Measurements from ENCODE around the gene AGBL4. TPM values are rescaled to one million over a fixed set of nuclear protein-coding genes. Genes with fewer than 3 reads are reported as not detected.
A peak's percentile ranks its signal among the peaks of the same experiment; 100 is the strongest.

AGBL4 gene
- total and polyA plus RNA-seq, 5 experiments from 2014 or later, result 0.16 to 0.25 TPM; not detected in 3

DNA sequence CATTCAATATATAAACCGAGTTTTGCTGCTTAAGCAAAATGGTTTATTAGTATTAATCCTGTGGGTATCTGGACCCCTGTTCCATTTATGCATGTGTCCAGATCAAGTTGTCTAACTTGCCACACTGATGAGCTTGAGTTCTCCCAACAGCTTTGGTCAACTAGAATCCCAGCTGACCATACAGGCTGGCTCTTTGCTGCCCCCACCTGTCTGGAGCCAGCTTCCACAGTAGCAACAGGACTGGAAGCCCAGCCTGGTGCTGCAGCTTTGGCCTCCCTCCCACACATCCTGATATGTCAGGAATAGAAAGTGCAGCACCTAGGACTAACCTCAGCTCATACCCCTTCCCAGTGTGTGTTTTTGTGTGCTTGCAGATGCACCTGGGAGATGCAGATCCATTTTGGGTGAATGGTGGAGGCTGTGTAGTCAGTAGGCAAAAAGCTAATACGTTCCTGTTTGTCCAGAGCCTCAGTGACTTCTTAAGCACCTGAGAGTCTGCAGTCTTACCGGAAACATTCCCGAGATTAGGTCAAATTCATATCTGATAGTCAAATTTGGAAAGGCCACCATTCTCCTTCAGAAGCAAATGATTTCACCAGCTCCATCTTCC lies 1206.1 kb downstream of the AGBL4 start:
- POLR2A ChIA-PET, result no interaction called here
- H3K4me3 Mint-ChIP-seq, result no peak overlapping the region
- H3K4me1 Mint-ChIP-seq, result no peaks in the 10 kb centered on the region
- no peaks in the 10 kb centered on the region for H3K9me3 Mint-ChIP-seq
- no peak overlapping the region for H3K27ac Mint-ChIP-seq
- DNase-seq (peak in 5 of 10 donors; percentile 2 to 7 (median 5)), ATAC-seq (no peak)
- no peaks in the 10 kb centered on the region for H3K36me3 Mint-ChIP-seq
- H3K27me3 Mint-ChIP-seq, result peaks cover 3 to 15% (median 7%) of the 10 kb centered on the region in 5 donors

DNA sequence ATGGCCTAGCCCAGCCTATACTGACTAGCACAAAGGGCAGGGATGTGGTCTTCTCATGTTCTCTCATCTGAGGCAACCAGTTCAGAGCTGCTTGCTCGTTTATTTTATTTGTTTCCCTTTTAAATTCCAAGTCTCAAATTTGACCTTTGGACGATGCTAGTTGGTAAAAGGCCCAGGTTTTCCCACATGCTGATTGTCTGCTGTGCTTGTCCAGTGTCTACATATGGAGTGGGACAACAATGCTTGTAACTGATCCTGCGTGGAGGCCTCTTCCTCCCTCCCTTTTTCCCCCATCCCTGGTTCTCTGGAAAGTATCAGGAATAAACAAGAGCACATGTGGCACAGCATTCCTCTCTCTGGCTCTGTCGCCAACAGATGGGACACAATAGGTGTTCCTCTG lies 1213.0 kb downstream of the AGBL4 start:
- H3K4me1 Mint-ChIP-seq, result peaks cover 0 to 5% (median 0%) of the 10 kb centered on the region in 4 donors

DNA sequence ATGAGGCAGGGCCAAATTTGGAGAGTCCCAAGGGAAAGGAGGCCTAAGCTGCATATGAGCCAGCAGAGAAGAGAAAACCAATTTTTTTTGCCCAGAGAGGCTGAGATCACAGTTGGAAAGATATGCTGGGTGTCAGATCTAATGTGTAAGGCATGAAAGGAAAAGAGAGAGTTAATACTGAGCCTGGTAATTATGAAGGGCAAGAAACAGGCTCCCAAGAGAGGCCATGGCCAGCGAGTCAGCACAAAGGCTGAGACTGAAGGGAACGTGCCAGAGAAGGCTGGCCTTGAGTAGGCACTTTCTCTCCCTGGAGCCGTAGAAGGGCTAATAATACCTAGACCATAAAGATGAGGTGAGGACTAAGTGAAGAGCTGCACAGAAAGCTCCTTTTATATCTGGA lies 1215.3 kb downstream of the AGBL4 start:
- Mint-ChIP-seq H3K27ac (no peak overlapping the region), H3K27me3 (peaks cover 3 to 40% (median 20%) of the 10 kb centered on the region in 5 donors), H3K4me3 (no peak overlapping the region), H3K9me3 (no peaks in the 10 kb centered on the region), H3K36me3 (peaks cover 0 to 6% (median 0%) of the 10 kb centered on the region in 3 donors), H3K4me1 (peaks cover 0 to 5% (median 0%) of the 10 kb centered on the region in 4 donors)
- DNase-seq, result no peak
- POLR2A ChIA-PET, result no interaction called here
- ATAC-seq, result no peak

More for the DNA sequence above, 1213.0 kb downstream of the AGBL4 start:
- Mint-ChIP-seq H3K4me3 (no peak overlapping the region), H3K27ac (no peak overlapping the region), H3K36me3 (peaks cover 0 to 6% (median 0%) of the 10 kb centered on the region in 3 donors), H3K9me3 (no peaks in the 10 kb centered on the region), H3K27me3 (peaks cover 1 to 28% (median 11%) of the 10 kb centered on the region in 5 donors)
- ATAC-seq (no peak), DNase-seq (no peak)
- POLR2A ChIA-PET, result no interaction called here

DNA sequence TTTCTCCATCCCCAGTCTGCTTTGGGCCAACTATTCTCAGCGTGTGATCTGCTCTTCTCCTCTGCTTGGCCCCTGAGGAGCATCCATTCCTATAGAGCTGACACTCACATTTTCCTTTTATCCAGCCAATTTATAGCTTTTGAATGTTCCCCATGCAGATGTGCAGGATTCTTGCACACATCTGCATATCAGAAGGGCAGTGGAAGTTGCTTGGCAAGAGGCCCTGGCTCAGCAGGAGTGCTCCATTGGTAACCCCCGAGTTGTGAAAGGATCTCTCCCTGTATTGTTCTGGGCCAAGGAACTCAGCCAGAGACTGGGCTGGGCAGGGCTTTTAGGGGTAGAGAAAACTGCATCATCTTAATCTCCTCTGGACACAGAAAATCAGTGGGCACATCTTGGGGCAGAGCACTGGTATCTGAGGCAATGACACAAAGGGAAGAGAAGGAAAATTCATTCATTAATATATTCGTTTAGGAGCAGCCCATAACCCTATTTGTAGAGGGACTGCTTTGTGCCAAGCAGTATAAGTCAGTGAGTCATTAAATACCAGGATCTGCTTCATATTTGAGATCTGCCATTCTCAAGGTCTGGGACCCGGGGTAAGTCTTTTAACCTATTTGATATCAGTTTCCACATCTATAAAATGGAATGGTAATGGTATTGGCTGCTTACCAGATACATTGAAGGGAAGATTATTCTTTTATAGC lies 1216.0 kb downstream of the AGBL4 start:
- H3K4me1 Mint-ChIP-seq, result peaks cover 0 to 5% (median 0%) of the 10 kb centered on the region in 4 donors
- no peak for ATAC-seq
- H3K36me3 Mint-ChIP-seq, result peaks cover 0 to 6% (median 0%) of the 10 kb centered on the region in 3 donors
- no peaks in the 10 kb centered on the region for H3K9me3 Mint-ChIP-seq
- POLR2A ChIA-PET, result no interaction called here
- no peak for DNase-seq
- no peak overlapping the region for H3K4me3 Mint-ChIP-seq
- no peak overlapping the region for H3K27ac Mint-ChIP-seq
- H3K27me3 Mint-ChIP-seq, result peaks cover 3 to 36% (median 26%) of the 10 kb centered on the region in 5 donors

DNA sequence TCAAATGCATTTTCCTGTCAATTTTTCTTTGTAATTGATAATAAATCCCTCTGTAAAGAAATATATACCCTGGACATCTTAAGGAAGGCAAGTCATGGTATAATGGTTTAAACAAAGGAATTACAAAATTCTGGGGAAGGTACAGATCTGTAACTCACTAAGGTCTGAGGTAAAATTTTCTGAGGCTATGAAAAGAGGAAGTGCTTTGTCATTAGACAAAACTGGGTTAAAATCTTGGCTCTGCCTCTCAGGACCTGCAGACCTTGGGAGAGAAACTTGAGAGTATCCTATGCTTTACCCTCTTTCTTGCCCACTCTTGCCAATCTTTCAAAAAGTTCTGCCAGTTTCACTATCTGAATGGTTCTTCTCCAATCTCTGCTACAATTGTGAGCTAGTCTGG lies 1220.3 kb downstream of the AGBL4 start:
- POLR2A ChIA-PET, result no interaction called here
- peaks cover 0 to 2% (median 0%) of the 10 kb centered on the region in 9 donors for H3K9me3 Mint-ChIP-seq
- H3K4me3 Mint-ChIP-seq, result no peak overlapping the region

DNA sequence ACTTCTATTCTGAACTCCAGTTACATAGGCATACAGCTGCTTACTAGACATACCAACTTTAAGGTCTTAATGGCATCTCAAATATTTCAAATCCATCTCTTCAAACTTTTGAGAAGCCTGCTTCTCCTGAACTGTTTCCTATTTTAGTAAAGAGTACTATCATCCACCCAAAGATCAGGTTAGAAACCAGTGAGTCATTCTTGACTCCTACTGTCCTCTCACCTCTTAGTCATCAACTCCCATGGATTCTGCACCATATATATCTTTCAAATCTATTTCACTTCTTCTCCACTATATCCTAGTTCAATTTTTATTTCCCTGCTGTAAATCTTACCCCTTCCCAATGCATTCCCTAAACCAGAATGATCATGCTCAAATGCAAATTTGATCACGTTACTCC lies 1228.9 kb downstream of the AGBL4 start:
- ATAC-seq (no peak), DNase-seq (no peak)
- no peak overlapping the region for H3K4me3 Mint-ChIP-seq
- H3K4me1 Mint-ChIP-seq, result peaks cover 0 to 50% (median 0%) of the 10 kb centered on the region in 4 donors
- H3K36me3 Mint-ChIP-seq, result no peaks in the 10 kb centered on the region
- peak overlapping the region in 2 of 10 donors; percentile 40 to 65 for H3K27ac Mint-ChIP-seq
- peaks cover 1 to 16% (median 8%) of the 10 kb centered on the region in 5 donors for H3K27me3 Mint-ChIP-seq
- POLR2A ChIA-PET, result no interaction called here
- peaks cover 0 to 3% (median 0%) of the 10 kb centered on the region in 9 donors for H3K9me3 Mint-ChIP-seq

More for the DNA sequence above, 1220.3 kb downstream of the AGBL4 start:
- Mint-ChIP-seq H3K27ac (no peak overlapping the region), H3K36me3 (no peaks in the 10 kb centered on the region), H3K4me1 (no peaks in the 10 kb centered on the region), H3K27me3 (peaks cover 8 to 54% (median 42%) of the 10 kb centered on the region in 5 donors)
- DNase-seq, result no peak
- ATAC-seq, result no peak

DNA sequence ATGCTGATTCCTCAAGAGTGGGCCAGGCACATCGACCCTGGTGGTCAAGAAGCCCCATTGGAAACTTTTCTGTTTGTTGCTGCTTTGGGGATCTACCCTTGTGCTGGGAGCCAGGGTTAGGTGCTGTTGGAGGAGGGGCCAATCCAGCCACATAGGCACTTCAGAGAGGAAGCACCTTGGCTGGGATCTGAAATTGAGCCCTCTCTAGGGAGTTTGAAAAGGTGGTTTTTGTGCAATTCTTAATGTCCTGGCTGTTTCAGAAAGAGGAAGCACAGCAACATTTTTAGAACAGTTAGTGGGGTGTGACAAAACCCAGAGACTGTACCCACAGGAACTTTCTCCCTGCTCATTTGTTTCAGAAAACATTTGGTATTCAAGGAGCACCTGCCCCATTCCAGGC lies 1229.9 kb downstream of the AGBL4 start:
- ATAC-seq (peak in 1 of 2 donors; percentile 56), DNase-seq (peak in 1 of 10 donors; percentile 28)
- peak overlapping the region in 1 of 10 donors; percentile 30 for H3K4me3 Mint-ChIP-seq
- H3K27ac Mint-ChIP-seq, result peak overlapping the region in 1 of 10 donors; percentile 65
- peaks cover 0 to 55% (median 0%) of the 10 kb centered on the region in 4 donors for H3K4me1 Mint-ChIP-seq
- POLR2A ChIA-PET, result no interaction called here
- peaks cover 0 to 2% (median 0%) of the 10 kb centered on the region in 9 donors for H3K9me3 Mint-ChIP-seq
- H3K27me3 Mint-ChIP-seq, result peaks cover 2 to 16% (median 6%) of the 10 kb centered on the region in 5 donors
- no peaks in the 10 kb centered on the region for H3K36me3 Mint-ChIP-seq

DNA sequence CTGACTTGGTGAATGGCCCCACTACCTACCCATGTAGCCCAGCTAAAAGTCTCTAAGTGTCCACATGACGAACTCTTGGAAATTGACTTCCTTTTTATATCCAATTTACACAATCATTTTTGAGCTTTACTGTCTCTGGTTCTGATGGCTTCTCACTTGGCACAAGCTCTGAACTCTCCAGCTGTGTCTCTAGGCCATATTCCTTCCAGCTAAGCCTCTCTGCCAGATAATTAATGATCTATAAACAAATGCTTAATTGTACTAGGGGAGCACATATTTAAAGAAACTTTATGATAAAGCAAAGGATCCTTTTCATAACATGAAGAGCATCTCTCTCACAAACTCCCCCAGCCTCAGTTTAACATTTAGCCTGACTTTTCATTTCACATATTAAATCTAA lies 1230.8 kb downstream of the AGBL4 start:
- H3K27ac Mint-ChIP-seq, result no peak overlapping the region

DNA sequence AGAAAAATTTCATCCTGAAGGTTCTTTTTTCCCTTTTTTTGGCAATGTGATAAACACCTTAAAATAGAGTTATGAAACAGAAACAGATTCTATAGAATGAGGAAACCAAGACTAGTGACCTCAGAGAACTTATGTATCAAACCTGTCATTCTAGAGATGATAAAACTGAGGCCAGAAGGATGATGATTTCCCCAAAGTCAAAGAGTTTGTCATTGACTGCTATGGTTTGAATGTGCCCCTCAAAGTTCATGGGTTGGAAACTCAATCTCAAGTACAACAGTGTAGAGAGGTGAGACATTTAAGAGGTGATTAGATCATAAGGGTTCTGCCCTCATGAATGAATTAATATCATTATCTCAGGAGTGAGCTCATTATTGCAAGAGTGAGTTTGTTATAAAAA lies 1233.4 kb downstream of the AGBL4 start:
- POLR2A ChIA-PET, result no interaction called here
- Mint-ChIP-seq H3K36me3 (no peaks in the 10 kb centered on the region), H3K27me3 (peaks cover 2 to 23% (median 8%) of the 10 kb centered on the region in 5 donors), H3K27ac (peak overlapping the region in 1 of 10 donors; percentile 26), H3K9me3 (peaks cover 0 to 2% (median 0%) of the 10 kb centered on the region in 9 donors), H3K4me1 (peaks cover 0 to 46% (median 0%) of the 10 kb centered on the region in 4 donors), H3K4me3 (no peak overlapping the region)
- no peak for DNase-seq
- ATAC-seq, result no peak

More for the DNA sequence above, 1230.8 kb downstream of the AGBL4 start:
- Mint-ChIP-seq H3K4me1 (peaks cover 0 to 55% (median 0%) of the 10 kb centered on the region in 4 donors), H3K27me3 (peaks cover 2 to 11% (median 6%) of the 10 kb centered on the region in 5 donors), H3K9me3 (peaks cover 0 to 2% (median 0%) of the 10 kb centered on the region in 9 donors), H3K36me3 (no peaks in the 10 kb centered on the region), H3K4me3 (no peak overlapping the region)
- no peak for ATAC-seq
- DNase-seq, result no peak
- POLR2A ChIA-PET, result no interaction called here

DNA sequence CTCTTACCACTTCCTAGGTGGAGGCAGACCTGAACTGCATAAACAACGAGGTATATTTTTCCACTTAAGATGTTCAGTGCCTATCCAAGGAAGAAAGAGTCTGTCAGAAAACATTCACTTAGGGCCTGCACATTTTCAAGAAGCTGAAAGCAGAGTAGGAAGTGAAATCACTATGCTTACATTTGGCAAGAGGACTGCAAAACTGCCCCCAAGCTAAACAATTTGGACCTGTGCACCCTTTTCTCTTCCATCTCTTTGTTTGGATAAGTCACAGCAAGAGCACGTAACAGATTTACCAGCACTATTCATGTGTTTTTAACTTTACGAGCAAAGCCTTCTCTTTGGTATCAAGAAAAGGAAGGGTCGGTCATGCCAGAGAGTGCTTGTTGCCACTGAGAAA lies 1233.9 kb downstream of the AGBL4 start:
- no peak for ATAC-seq
- H3K36me3 Mint-ChIP-seq, result no peaks in the 10 kb centered on the region
- peak overlapping the region in 2 of 10 donors; percentile 26 to 49 for H3K27ac Mint-ChIP-seq
- H3K4me3 Mint-ChIP-seq, result no peak overlapping the region
- H3K4me1 Mint-ChIP-seq, result peaks cover 0 to 44% (median 0%) of the 10 kb centered on the region in 4 donors
- POLR2A ChIA-PET, result no interaction called here
- no peak for DNase-seq
- H3K27me3 Mint-ChIP-seq, result peaks cover 2 to 28% (median 9%) of the 10 kb centered on the region in 5 donors
- H3K9me3 Mint-ChIP-seq, result peaks cover 0 to 1% (median 0%) of the 10 kb centered on the region in 9 donors

DNA sequence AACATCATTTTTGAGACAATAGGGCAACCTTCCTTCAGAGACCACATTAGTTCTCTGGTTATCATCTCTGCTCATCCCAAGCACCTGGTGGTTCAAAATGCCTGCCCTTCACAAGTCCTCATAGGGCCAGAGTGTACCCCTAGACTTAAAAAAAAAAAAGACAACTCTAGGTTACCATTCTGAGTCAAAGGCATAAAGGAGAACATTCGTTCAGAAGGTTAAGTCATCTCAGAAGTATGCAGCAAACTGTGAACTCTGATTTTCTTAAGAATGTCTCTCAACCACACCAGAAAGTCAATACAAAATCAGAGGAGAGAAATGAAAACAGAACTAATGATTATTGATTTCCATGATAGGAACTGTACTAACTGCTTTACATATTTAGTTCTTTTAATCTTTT lies 1237.9 kb downstream of the AGBL4 start:
- Mint-ChIP-seq H3K9me3 (no peaks in the 10 kb centered on the region), H3K27ac (no peak overlapping the region), H3K4me1 (peaks cover 0 to 14% (median 0%) of the 10 kb centered on the region in 4 donors), H3K4me3 (no peak overlapping the region), H3K36me3 (no peaks in the 10 kb centered on the region), H3K27me3 (peaks cover 2 to 21% (median 7%) of the 10 kb centered on the region in 5 donors)
- ATAC-seq, result no peak
- POLR2A ChIA-PET, result no interaction called here
- DNase-seq, result no peak

DNA sequence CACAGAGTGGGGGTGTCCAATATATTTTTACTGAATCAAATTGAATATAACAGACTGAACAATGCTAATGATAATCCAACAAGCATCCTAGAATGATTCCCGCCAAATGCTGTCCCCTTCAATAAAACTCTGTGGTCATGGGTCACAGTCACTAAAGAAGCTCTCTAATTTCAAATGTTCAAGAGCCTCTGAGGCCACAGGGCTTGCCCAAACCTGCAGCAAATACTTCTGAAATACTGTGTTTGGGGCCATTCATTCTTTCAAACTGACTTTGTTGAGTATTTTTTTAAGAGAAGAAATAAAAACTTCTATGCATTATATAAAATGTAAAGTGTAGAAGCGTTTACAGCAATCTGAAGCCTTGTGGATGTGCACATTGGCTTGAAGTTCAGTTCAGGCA lies 1239.5 kb downstream of the AGBL4 start:
- Mint-ChIP-seq H3K36me3 (no peaks in the 10 kb centered on the region), H3K9me3 (no peaks in the 10 kb centered on the region), H3K27me3 (peaks cover 0 to 21% (median 6%) of the 10 kb centered on the region in 5 donors), H3K4me3 (no peak overlapping the region), H3K4me1 (no peaks in the 10 kb centered on the region), H3K27ac (no peak overlapping the region)
- POLR2A ChIA-PET, result no interaction called here
- DNase-seq (no peak), ATAC-seq (no peak)
